PC-3 (cell line): ENCODE measurements around the gene NAP1L1. TPM values are rescaled to one million over a fixed set of nuclear protein-coding genes. Genes with fewer than 3 reads are reported as not detected.

Source experiments
- ATAC-seq: fragments of 200-7000 bp; cut with Tn5 transposase; 2 replicates; pipeline ENCODE4 v1.9.1; 2020; ENCODE audit warnings: mild to moderate bottlenecking, moderate library complexity
- BruUV-seq: library from RNA; stranded (reverse); fragments of 400-500 nt; replicated peaks from 2 replicates; lab custom pipeline; 2021; lab: Mats Ljungman, UMichigan
- CTCF ChIA-PET: fragments of 300-600 bp; sonication (Branson Sonifier 250); formaldehyde crosslinking; loops from one replicate; lab custom pipeline; 2022; ENCODE audit warnings: antibody characterized with exemption; lab: Charles Lee
- POLR2A ChIA-PET: fragments of 300-600 bp; sonication (Branson Sonifier 250); formaldehyde crosslinking; loops from one replicate; lab custom pipeline; 2022; ENCODE audit warnings: antibody characterized with exemption; ENCODE audit not compliant: unreplicated experiment; lab: Charles Lee
- DNase-seq: peaks from one replicate; pipeline ENCODE4 v3.0.0-alpha.2; 2015
- H2AFZ ChIP-seq: fragments of 300-600 bp; sonication (generic); 2 replicates; pipeline ENCODE4 v1.6.0; 2016; ENCODE audit warnings: antibody characterized with exemption, low read length
- H3F3A ChIP-seq: fragments of 300-600 bp; sonication (generic); one replicate; pipeline ENCODE4 v1.6.0; 2017; ENCODE audit warnings: antibody characterized with exemption, low read length, control low read depth, mild to moderate bottlenecking; ENCODE audit not compliant: unreplicated experiment
- H3K27ac ChIP-seq: fragments of 300-600 bp; sonication (generic); 2 replicates; pipeline ENCODE4 v1.5.1; 2016; ENCODE audit warnings: mild to moderate bottlenecking, low read length
- H3K27me3 ChIP-seq: fragments of 300-600 bp; sonication (generic); 2 replicates; pipeline ENCODE4 v1.6.1; 2016; ENCODE audit warnings: low read length, mixed read lengths
- H3K36me3 ChIP-seq: fragments of 300-600 bp; sonication (generic); 2 replicates; pipeline ENCODE4 v1.6.1; 2016; ENCODE audit warnings: low read depth, mixed run types, low read length, mixed read lengths
- H3K4me1 ChIP-seq: fragments of 300-600 bp; sonication (generic); 2 replicates; pipeline ENCODE4 v1.5.1; 2016; ENCODE audit warnings: low read length; ENCODE audit not compliant: insufficient read depth
- H3K4me2 ChIP-seq: fragments of 300-600 bp; sonication (generic); 2 replicates; pipeline ENCODE4 v1.6.0; 2016; ENCODE audit warnings: low read length
- H3K4me3 ChIP-seq: fragments of 300-600 bp; sonication (generic); 2 replicates; pipeline ENCODE4 v1.5.1; 2016; ENCODE audit warnings: mild to moderate bottlenecking, low read length, mixed read lengths
- H3K79me2 ChIP-seq: fragments of 300-600 bp; sonication (generic); 2 replicates; pipeline ENCODE4 v1.6.1; 2017; ENCODE audit warnings: low read length, mixed read lengths
- H3K9ac ChIP-seq: fragments of 300-600 bp; sonication (generic); 2 replicates; pipeline ENCODE4 v1.6.0; 2016; ENCODE audit warnings: mild to moderate bottlenecking, low read length
- H3K9me2 ChIP-seq: fragments of 300-600 bp; sonication (generic); replicated peaks from 2 replicates; pipeline ENCODE4 v1.6.1; 2016; ENCODE audit warnings: mixed run types, low read length, mixed read lengths
- H3K9me3 ChIP-seq: fragments of 300-600 bp; sonication (generic); 2 replicates; pipeline ENCODE4 v1.6.1; 2016; ENCODE audit warnings: low read length, mixed read lengths
- H4K20me1 ChIP-seq: fragments of 300-600 bp; sonication (generic); 2 replicates; pipeline ENCODE4 v1.6.1; 2016; ENCODE audit warnings: low read length, mixed read lengths
- CTCF ChIP-seq: fragments of 300-600 bp; sonication (generic); conservative IDR thresholded peaks from 2 replicates; pipeline ENCODE4 v1.5.1; 2017; ENCODE audit warnings: antibody characterized with exemption, low read depth, mild to moderate bottlenecking, low read length
- EZH2 ChIP-seq: fragments of 300-600 bp; sonication (generic); IDR thresholded peaks from one replicate; pipeline ENCODE4 v1.6.1; 2017; ENCODE audit warnings: antibody characterized with exemption, mild to moderate bottlenecking, low read length; ENCODE audit not compliant: unreplicated experiment
- EZH2phosphoT487 ChIP-seq: fragments of 300-600 bp; sonication (generic); IDR thresholded peaks from 2 replicates; pipeline ENCODE4 v1.6.1; 2018; ENCODE audit warnings: mild to moderate bottlenecking, antibody characterized with exemption, low read length, borderline replicate concordance
- intact Hi-C: fragments of 100-400 bp; cut with micrococcal nuclease; formaldehyde crosslinking; loops from 2 replicates; pipeline ENCODE4 v1.9.0; 2023
- total RNA-seq: library from RNA; depleted of rRNA; stranded (reverse); fragments of >200 nt; gene quantifications from 2 replicates; pipeline ENCODE4 v1.2.3, GENCODE V29; 2014

NAP1L1 gene
- total RNA-seq, 1 experiment from 2014 or later: 200 TPM

- Histone ChIP-seq H3K4me1 (no peaks in the 10 kb centered on the region), H2AFZ (no peak overlapping the region), H3K4me2 (no peak overlapping the region), H3K79me2 (peaks cover 49% of the 10 kb centered on the region), H4K20me1 (0 out of 2 replicates have a peak, but pooled peaks cover 19% of the 10 kb centered on the region), H3K27ac (no peak overlapping the region), H3F3A (no peaks in the 10 kb centered on the region), H3K9me3 (peaks cover 4% of the 10 kb centered on the region), H3K27me3 (no peaks in the 10 kb centered on the region), H3K4me3 (no peak overlapping the region), H3K36me3 (peaks cover 82% of the 10 kb centered on the region), H3K9ac (no peak overlapping the region), H3K9me2 (no peaks in the 10 kb centered on the region)
- ChIA-PET POLR2A (no interaction called here), CTCF (no interaction called here)
- TF ChIP-seq EZH2phosphoT487 (no peak), CTCF (no peak), EZH2 (no peak)
- BruUV-seq: no TSS peak
- intact Hi-C loops: no loop called here
- DNase-seq (no peak), ATAC-seq (no peak)
Measured at GRCh38 chr12:76060111-76060510, 24.4 kb downstream of the NAP1L1 start.

DNA sequence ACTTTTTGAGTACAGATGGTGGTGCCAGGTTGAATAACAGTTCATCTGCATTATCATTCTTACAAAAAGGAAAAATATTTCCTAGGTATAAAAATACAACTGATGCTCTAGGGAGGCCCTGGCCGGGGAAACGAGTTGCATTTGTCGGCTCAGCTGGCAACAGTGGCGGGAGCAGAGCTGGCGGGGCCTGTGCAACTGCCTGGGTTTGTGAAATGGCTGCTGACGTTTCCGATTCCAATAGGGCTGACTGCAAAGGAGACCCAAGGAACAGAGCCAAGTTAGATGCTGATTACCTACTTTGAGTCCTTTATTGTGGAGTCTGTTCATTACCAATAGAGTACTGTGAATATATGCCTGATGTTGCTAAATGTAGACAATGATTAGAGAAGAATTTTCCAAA lies 27.2 kb downstream of the NAP1L1 start:
- Histone ChIP-seq H3K36me3 (peaks cover 88% of the 10 kb centered on the region), H4K20me1 (0 out of 2 replicates have a peak, but pooled peaks cover 4% of the 10 kb centered on the region), H3K27me3 (no peaks in the 10 kb centered on the region), H3K9ac (no peak overlapping the region), H3F3A (peaks cover 5% of the 10 kb centered on the region), H2AFZ (no peak overlapping the region), H3K9me3 (no peaks in the 10 kb centered on the region), H3K4me2 (no peak overlapping the region), H3K27ac (no peak overlapping the region), H3K9me2 (no peaks in the 10 kb centered on the region), H3K4me1 (no peaks in the 10 kb centered on the region), H3K79me2 (peaks cover 21% of the 10 kb centered on the region), H3K4me3 (no peak overlapping the region)
- ChIA-PET CTCF (no interaction called here), POLR2A (no interaction called here)
- no TSS peak for BruUV-seq
- ATAC-seq: no peak
- intact Hi-C loops: loop anchor here (10.0 kb wide), 1 partner anchor 177 kb away; no protein-coding TSS in a partner anchor
- no peak for DNase-seq
- TF ChIP-seq EZH2phosphoT487: no peak
- no peak for TF ChIP-seq EZH2
- TF ChIP-seq CTCF: no peak

DNA sequence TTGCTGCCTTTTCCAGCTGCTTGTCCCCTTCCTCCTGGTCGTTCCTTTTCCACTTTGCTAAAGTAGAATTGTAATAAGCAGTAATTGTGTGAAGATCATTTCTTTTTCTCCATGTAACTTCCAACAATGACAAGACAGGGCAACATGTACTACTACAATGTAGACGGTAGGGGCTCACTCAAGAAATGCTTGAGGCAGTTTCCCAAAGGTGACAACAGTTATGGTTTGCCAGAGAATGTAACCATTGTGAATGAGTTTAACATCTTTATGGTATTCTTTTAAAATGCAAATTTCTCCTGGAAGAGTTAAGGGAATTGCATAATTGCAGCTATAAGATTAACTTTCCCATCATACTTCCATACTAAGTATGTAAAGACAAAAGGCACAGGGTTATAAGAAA lies 29.1 kb downstream of the NAP1L1 start:
- Histone ChIP-seq H3K36me3 (peaks cover 87% of the 10 kb centered on the region), H3K79me2 (peaks cover 1% of the 10 kb centered on the region; the same call in 1 of the 2 replicates)
- POLR2A ChIA-PET: no interaction called here

More for the DNA sequence above, 29.1 kb downstream of the NAP1L1 start:
- Histone ChIP-seq H3K9me3 (no peaks in the 10 kb centered on the region), H3K4me3 (no peak overlapping the region), H4K20me1 (no peaks in the 10 kb centered on the region), H3K9me2 (no peaks in the 10 kb centered on the region), H3K27ac (no peak overlapping the region), H3K9ac (no peak overlapping the region), H3F3A (peaks cover 12% of the 10 kb centered on the region), H2AFZ (no peak overlapping the region), H3K27me3 (no peaks in the 10 kb centered on the region), H3K4me2 (no peak overlapping the region), H3K4me1 (no peaks in the 10 kb centered on the region)
- no peak for ATAC-seq
- CTCF ChIA-PET: no interaction called here
- BruUV-seq: no TSS peak
- DNase-seq: no peak
- TF ChIP-seq CTCF: no peak
- TF ChIP-seq EZH2: no peak
- TF ChIP-seq EZH2phosphoT487: no peak
- intact Hi-C loops: loop anchor here (10.0 kb wide), 1 partner anchor 179 kb away; no protein-coding TSS in a partner anchor
